ENCODE measurements around the gene OR2B6.

- TF ChIP-seq, protein P1, sequence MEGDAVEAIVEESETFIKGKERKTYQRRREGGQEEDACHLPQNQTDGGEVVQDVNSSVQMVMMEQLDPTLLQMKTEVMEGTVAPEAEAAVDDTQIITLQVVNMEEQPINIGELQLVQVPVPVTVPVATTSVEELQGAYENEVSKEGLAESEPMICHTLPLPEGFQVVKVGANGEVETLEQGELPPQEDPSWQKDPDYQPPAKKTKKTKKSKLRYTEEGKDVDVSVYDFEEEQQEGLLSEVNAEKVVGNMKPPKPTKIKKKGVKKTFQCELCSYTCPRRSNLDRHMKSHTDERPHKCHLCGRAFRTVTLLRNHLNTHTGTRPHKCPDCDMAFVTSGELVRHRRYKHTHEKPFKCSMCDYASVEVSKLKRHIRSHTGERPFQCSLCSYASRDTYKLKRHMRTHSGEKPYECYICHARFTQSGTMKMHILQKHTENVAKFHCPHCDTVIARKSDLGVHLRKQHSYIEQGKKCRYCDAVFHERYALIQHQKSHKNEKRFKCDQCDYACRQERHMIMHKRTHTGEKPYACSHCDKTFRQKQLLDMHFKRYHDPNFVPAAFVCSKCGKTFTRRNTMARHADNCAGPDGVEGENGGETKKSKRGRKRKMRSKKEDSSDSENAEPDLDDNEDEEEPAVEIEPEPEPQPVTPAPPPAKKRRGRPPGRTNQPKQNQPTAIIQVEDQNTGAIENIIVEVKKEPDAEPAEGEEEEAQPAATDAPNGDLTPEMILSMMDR (conservative IDR thresholded peaks at IDR 0.05): no peak
- TF ChIP-seq ZFX (IDR thresholded peaks at IDR 0.05): no peak
Observed at GRCh38 chr6:28005975-28006374, 48.9 kb downstream of the OR2B6 start.

Measured in C4-2B (cell line).